IPS-NIHi7 (cell line): ENCODE measurements around the gene MTX3.
A peak's percentile ranks its signal among the peaks of the same experiment; 100 is the strongest.

Experiments
- DNase-seq: peaks from one replicate; pipeline ENCODE4 v3.0.0; 2012; ENCODE audit warnings: mixed read lengths; ENCODE audit errors: extremely low spot score

Gene MTX3, protein sequence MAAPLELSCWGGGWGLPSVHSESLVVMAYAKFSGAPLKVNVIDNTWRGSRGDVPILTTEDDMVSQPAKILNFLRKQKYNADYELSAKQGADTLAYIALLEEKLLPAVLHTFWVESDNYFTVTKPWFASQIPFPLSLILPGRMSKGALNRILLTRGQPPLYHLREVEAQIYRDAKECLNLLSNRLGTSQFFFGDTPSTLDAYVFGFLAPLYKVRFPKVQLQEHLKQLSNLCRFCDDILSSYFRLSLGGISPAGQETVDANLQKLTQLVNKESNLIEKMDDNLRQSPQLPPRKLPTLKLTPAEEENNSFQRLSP

DNA sequence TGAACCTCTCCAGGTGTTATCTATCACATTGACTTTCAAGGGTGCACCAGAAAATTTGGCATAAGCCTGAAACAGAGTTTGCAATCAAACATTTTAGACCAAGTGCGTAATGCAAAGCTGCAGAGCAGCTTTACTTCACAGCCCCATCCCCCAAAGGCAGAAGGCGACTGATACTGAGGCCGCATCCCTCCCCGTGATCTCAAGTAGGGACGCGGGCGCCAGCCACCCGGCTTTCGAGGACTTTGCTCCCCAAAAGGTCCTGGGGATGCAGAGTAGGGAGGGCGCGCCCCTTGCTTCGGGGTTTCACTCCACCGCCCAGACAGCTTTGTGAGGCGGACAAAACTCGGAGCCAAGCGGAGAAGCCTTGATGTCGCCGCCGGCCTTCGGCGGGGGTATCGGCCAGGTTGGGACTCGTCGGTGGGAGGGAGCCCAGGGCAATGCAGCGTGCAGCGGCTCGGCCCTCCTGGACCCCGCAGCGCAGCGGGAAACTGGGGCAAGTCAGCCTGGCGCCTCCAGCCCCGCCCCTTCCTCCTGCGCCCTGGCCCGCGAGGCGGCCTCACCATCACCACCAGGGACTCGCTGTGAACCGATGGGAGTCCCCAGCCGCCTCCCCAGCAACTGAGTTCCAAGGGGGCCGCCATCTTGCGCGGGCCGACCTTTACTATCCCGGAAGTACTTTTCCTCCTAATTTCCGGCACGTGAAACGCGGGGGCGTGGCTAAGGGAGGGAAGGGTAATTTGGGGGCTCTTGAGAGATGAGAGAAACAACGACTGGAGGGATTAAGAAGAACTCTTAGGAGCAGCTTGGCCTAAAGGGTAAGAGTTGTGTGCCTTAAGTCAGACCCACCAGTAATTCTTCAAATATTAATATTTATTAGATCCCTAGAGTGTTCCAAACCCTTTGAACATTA, at the start of gene MTX3:
Gene MTX3 (minus strand): TSS at position 665 of the 910 bp plus-strand sequence. CDS start 24 bp downstream, at position 641.
- peak; percentile 89 for DNase-seq

DNA sequence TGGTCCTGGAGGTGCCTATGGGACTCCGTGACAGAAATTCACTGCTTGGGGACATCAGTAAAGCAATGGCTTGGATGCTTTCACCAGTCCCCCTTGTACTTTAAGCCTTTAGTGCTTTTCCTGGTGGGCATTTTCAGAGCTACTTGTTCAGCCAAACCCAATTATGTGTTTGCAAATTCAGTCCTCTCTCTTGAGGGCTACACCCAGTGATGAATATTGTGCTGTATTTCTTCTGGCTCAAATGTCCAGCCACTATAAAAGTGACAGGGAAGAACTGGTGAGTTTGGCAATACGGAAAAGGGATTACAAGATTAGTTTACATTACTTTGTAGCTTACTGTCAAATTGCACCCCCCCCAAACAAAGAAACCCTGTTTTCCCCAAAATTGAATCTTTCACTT, 48.6 kb upstream of the MTX3 start:
- DNase-seq: no peak

DNA sequence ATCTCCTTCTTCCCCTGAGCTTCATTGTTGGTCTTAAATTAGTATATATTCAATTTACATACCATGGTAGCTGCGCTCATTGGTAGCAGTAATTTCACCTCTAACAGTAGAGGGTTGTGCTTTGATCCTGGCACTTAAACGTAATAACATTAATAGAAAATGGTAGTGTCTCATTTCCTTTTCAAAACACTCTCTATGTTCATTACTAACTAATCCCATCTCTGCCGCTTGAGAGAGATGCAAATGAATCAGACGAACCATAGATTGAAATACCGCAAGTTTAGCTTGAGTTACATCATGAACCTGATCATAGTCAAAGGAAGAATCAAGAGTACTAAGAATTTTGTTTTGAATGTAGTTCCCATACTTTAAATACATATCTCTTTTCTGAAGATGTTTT, 46.3 kb upstream of the MTX3 start:
- no peak for DNase-seq

DNA sequence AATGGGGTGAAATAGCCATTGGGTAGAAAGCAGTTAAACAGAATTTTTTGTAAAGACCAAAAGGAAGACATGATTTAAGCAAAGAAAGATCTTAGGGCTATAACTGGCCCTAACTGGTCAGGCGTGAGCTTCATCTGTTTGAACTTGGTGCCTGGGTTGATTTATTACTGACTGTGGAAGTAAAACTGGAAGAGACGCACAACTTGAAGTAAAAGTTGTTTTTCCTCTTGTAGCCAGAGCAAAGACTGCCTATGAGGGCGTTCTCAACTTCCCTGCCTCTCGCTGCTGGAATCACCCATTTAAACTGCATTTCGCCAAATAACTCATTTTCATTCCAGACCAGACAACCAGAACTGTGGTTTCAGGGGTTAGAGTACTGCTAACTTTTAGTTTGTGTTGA, 45.6 kb upstream of the MTX3 start:
- no peak for DNase-seq

DNA sequence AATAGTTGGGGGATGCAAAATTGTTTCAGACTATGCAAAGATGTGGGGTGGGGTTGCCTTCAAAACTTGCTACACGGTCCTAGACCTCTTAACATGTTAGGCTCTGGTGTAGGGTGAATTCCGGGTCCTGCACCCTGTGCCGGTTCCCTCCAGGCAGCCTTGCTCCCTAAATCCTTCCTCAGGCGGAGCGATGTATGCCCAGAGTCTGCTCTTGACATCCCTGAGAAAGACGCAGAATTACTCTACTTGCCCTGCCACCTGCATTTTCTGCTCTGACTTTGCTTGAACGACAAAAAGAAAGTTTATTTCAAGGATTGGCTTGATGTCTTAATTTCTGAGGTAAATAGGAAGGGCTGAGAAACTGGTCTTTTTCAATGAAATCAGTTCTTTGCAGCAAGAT, 44.8 kb upstream of the MTX3 start:
- DNase-seq: peak; percentile 24

DNA sequence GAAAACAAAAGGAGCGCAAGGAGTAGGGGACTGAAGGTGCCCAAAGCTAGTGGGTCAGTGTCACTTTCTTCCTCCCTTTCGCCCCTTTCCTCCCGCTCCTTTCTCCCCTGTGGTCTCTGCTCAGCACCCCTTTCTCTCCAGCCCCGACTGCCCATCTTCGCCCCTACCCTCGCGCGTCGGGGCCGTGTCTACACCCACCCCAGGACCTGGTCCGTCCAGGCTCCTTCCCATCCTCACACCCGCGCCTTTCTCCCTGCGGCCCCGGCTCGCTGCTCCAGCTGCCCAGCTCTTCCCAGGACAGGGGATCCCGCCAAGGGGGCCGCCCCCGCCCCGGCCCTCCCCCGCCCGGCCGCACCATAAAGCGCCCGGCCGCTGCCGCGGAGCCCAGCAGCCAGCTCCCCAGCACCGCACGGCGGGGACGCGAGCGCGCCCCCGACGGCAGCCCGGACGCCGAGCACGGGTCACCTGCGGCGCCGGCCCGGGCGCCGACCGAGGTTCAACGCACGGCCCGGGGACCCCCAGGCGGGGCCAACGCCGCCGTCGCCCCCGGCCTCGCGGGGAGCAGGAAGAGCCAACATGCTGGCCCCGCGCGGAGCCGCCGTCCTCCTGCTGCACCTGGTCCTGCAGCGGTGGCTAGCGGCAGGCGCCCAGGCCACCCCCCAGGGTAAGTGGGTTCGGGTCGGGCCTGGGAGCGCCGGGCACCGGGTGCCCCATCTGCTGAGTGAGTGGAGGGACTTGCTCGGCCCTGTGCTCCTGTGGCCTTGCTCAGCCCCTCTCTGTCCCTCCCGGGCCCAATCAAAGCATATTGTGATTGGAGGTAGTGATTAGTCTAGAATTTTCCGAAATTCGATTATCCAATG, 44.1 kb upstream of the MTX3 start, which contains the start of gene THBS4:
Gene THBS4 (plus strand): TSS at position 387 of the 860 bp plus-strand sequence. CDS start 190 bp downstream, at position 577.
- peak; percentile 66 for DNase-seq

DNA sequence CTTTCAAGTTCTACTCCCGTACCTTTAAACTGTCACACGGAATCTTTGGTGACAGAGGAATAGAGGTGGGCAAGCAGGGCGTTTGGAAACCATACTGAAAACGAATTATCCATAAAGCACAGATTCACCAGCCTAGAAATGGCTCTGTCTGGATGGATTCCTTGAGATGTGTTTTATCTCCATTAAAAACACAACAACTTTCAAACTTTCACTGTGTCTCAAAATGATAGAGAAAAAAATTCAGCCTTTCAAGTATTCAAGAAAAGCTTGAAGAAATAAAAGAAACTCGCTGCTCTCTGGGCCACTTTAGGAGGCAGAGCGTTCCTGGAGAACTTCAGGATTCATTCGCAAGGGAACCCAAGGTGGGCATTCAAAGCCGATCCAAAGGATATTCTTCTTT, 43.5 kb upstream of the MTX3 start:
- no peak for DNase-seq

DNA sequence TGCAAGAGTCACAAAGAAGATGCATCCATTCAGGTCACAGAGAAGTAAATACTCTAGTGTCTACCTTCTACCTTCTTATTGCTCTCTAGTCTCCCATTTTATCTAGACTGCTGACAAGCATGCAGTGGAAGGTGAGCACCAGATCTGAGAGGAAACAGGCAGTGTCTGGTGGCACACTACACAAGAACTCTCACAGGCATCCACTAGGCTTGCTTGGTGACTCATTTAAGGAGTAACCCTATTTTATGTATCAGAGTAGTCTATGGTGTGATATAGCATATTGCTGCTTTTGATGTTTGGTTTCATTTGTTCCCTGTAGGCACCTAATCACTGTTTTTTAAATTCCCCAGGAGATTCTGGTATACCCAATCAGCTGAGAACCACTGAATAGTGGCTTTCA, 42.5 kb upstream of the MTX3 start:
- no peak for DNase-seq

DNA sequence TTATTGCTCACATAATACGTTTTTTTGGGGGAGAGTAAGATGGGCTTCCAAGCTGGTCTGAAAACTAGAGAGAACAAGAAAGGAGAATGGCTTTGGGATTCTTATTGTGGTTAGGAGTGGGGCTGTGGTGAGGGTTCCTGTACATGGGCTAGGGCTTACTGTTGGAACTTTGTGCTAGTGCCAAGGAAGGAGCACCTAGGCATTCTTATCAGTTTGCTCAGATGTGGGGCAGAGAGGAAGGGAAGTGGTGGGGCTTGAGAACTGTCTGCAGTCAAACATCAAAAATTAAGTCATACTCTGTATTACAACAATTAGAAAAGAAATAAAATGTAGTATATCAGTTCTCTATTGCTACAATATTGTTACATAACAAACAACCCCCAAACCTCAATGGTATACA, 40.0 kb upstream of the MTX3 start:
- DNase-seq: no peak

DNA sequence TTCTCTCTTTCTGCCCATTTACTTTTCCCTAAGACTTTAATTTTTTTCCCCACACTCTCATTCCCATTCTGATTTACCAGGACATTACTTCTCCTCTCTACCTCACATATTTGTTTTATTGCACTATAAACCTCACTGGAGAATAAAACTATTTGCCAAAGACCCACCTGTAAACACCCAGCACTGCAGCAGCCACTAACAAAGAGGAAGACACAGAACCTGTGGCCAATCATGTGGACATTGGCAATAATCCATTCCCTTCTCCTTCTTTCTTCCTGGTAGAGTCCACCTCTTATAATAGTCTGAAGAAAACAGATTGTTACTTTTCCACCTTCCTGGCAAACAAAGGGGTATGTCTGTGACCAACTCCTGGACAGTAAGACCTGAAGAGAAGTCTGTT, 35.8 kb upstream of the MTX3 start:
- DNase-seq: no peak

DNA sequence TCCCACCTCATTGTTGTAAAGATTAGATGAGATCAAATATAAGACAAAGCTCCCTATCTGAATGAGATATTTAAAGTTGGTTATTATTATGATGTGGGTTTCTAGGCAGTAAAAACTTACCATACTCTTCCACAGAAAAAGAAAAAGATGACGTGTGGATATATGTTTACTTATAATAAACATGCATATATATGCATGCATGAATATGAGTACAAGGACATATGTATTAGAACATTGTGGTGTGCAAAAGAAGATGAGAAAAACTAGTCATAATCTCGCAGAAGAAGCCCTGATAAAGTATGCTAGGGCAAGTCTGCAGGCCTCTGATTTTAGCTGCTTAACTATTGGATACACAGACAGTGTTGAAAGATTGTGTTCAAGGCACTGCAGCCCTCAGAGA, 34.0 kb upstream of the MTX3 start:
- DNase-seq: no peak

DNA sequence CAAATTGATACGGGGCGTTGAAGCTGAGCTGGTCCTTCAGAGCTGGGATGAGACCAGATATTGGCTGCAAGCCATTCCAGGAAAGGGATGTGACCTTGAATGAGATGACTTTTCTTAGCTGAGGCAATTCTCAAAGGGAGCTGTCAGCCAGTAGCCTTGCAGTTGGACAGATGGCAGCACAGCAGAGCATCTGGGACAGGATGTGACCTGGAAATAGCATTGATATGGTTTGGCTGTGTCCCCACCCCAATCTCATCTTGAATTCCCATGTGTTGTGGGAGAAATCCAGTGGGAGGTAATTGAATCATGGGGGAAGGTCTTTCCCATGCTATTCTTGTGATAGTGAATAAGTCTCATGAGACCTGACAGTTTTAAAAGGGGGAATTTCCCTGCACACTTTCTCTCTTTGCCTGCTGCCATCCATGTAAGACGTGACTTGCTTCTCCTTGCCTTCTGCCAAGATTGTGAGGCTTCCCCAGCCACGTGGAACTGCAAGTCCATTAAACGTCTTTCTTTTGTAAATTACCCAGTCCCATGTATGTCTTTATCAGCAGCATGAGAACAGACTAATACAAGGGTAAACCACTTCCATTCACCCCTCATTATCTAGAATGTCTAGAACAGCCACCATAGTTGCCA, 19.8 kb upstream of the MTX3 start:
- DNase-seq: no peak

DNA sequence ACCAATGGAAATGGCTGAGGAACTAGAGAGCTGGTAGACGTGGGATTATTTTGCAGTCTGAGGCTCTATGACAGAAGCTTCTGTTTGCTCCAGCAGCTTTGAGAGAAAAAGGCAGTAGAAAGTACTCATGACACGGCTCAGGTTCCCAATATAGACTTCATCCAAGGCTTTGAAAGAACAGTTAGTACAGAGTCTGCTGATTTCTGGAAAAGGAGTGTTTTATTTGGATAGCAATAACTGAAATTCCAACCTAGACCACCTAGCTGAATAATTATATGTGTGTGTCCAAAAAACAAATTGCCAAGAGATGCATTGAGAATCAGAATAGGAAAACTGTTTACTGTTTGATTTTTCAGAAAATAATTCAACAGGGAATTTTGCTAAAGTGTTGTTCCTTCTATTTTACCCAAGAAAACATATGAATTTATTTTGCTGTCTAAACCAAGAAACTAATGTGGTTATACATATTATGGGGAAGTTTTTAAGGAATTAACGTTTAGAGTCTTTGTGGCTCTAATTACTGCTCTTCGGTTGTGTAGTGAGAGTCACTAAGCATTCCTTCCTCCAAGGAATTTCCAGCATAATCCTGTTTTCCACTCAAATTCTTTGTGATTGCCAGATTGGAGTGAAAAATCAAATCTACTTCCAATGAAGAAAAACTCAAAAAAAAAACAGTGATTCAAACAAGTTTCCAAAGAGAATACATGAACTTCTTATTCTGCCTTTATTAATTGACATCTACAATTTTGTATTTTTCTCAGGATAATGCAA, 18.1 kb upstream of the MTX3 start:
- DNase-seq: no peak

DNA sequence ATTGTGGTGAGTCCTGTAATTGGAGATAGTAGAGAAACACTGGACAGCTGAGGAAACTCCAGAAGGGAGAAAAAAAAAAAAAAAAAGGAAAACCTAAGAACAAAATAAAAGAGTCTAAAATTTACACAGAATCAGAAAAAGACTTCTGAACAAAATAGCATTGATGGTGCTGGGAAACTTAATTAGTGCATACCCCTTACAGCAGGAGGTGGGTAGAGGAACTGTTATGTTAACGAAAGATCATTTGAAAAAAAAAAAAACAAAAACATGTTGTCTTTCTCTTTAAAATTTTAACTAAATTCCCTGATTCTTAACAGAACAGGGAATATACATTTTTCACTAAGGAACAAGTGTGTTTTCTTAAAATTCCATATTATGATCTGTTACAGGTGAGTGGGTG, 11.6 kb upstream of the MTX3 start:
- DNase-seq: no peak

DNA sequence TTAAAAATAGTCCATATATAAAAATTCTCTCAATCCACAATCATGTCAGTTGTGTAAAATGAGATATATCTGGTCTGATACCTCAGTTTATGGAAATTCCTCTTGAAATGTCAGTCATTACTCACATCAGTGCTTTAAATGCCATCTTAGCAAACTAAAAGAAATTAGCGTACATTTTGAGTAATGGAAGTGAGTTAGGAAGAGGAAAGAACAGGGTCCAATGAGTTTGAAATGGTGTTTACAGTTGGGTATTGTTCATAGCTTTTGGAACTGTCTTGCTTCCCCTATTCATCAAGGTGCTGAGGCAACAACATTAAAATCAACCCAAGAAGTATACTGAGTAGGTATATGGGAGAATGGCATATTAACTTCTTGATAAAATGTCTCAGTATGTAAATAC, 8.7 kb upstream of the MTX3 start:
- no peak for DNase-seq

DNA sequence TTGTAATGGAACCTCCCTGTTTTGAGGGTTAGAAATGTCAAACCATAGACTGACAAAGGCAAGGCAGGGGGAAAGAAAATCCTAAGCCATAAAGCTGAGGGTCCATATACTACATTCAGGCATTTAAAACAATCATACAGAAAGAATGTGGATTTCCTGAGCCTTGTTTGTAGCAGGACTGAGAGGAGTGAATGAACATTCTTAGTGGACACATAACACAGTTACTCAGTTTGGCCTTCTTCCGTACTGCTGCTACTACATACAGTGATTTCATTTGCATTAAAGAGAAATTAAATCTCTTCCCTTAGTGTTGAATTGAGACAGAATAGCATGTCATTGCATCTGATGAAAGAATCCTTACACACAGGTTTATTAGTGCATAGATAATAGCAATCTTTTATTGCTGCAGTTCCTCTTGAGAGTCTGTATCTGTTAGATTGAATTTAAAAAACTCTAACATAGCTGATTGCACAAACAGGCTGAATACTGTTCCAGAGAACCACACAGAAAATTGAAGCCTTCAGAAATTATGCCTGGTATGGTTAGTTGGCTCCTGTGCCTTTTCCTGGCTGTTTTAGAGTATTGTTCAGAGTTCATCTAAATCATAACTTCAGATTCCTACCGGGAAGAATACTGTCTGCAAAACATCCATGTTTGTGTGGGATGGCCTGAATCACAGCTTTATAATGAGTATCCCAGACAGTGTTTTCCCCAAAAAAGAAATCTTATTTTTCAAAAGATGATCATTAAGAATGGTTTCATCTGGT, 2.0 kb upstream of the MTX3 start:
- DNase-seq: no peak

DNA sequence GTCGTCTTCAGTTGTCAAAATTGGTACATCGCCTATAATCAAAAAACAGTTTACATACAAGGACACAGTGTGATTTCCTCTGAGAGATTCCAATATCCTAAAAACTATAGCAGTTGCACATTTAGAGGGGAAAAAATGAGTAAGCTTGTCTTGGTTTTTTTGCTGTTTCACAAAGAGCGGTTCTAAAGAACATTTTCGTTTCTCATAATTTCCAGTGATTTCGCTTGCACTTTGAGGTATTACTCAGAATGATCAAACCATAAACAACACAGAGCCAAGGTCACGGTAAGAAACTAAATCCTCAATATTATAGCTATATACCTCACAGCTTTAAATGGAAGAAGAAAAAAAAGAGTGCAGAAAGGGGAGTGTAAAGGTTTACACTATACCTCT, 861 bp downstream of the MTX3 start:
- DNase-seq: no peak

DNA sequence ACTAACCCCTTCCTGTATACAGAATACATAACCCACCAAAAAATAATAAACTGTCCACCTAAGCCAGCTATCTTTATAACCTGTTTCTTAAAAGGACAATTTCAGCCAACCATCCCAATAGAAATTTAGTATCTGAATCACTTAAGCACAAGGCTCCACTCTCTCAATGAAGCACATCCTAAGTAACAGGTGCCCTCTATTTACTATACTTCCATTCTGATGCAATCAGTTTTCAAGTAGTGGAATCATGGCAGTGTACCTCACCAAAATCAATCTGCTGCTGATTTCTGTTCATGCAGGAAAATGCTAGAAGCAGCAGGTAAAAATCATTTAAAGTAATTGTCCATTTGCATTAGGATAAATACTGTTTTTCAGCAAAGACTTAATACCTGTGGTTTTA, 4.8 kb downstream of the MTX3 start:
- DNase-seq: no peak

DNA sequence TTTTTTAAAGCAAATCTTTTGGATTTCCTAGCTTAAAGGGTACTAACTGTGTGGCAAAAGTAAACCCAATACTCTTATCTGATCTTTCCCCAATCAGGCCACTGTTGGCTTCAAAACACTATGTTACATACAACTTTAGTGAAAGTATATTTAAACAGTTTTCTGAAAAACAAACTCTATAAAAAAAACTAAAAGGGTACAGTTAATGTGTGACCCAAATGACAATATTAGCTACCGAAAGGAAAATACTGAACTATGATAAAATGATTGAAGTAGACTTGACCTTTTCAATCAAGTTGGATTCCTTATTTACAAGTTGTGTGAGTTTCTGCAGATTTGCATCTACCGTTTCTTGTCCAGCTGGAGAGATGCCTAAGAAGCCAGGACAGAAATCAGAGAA, 5.8 kb downstream of the MTX3 start:
- DNase-seq: no peak

DNA sequence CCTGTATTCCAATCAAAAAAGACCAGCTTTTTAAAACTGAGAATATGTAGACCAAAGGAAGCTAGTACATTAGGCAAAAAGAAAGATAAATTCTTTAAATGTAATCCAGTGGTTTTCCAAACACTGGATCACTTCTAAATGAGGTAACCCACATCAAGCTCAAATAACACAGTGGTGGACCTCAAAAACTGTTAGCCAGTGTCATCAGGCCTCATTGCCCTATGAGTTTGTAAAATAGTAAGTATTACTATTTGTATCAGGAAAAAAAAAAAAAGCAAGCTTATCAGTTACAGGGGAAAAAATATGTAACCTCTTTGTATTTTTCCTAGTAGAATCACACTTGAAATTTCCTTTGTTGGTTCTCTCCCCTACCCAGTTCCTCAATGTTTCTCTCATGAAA, 6.7 kb downstream of the MTX3 start:
- no peak for DNase-seq
